Measurements from ENCODE around the gene ADAMTS10.
"Not testable (repeated sequence)": the region's sequence is repeated elsewhere in the genome, so short reads cannot be mapped to it uniquely, and the experiment has no call there.

The ADAMTS10 gene

DNA sequence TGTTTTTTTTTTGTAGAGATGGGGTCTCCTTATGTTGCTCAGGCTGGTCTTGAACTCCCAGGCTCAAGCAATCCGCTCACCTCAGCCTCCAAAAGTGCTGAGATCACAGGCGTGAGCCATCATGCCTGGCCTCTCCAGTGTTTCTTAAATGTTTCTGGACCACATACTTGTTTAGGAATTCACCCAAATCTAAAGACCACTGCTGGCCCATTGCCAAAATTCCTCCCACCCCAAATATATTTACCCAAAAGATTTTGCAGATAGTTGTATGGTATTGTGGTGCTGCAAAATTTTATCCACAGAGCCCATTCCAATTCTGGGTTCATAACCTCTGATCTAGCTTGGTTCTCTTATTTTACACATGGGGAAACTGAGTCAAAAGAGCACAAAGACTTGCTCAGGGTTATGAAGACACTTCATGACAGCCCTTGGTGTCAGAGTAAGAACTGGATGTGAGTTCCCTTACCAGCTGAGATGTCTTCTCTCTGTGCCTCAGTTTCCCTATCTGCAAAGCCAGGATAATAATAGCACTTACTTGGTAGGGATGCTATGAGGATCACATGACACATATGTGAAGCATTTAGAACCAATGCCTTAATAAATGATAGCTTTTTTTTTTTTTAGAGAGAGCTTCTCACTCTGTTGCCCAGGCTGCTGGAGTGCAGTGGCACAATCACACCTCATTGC lies 30.8 kb upstream of the ADAMTS10 start:
- Histone ChIP-seq H3K9ac (ENCODE audit: low read length in 2 of 2) (no peak overlapping the region), H3K27me3 (ENCODE audit: control insufficient read depth in 1 of 2, insufficient read depth in 2 of 2, low read length in 2 of 2) (peaks cover 2 to 12% of the 10 kb centered on the region in 2 donors), H3K9me3 (ENCODE audit: control insufficient read depth in 2 of 2, low read length in 2 of 2) (peaks cover 4 to 9% of the 10 kb centered on the region in 2 donors), H3K36me3 (ENCODE audit: control insufficient read depth in 2 of 2, insufficient read depth in 2 of 2, low read length in 2 of 2) (no peaks in the 10 kb centered on the region), H3K27ac (ENCODE audit: low read length) (no peak overlapping the region), H3K4me3 (ENCODE audit: low read length in 2 of 2) (no peak overlapping the region), H3K4me1 (ENCODE audit: control insufficient read depth, insufficient read depth, low read length) (peaks cover 5% of the 10 kb centered on the region)

- Histone ChIP-seq H3K27ac (ENCODE audit: low read length) (no peak overlapping the region), H3K36me3 (ENCODE audit: control insufficient read depth in 2 of 2, insufficient read depth in 2 of 2, low read length in 2 of 2) (no peaks in the 10 kb centered on the region), H3K4me3 (ENCODE audit: low read length in 2 of 2) (no peak overlapping the region), H3K9ac (ENCODE audit: low read length in 2 of 2) (no peak overlapping the region), H3K27me3 (ENCODE audit: control insufficient read depth in 1 of 2, insufficient read depth in 2 of 2, low read length in 2 of 2) (peaks cover 0 to 12% of the 10 kb centered on the region in 2 donors), H3K4me1 (ENCODE audit: control insufficient read depth, insufficient read depth, low read length) (peaks cover 5% of the 10 kb centered on the region), H3K9me3 (ENCODE audit: control insufficient read depth in 2 of 2, low read length in 2 of 2) (peaks cover 4 to 9% of the 10 kb centered on the region in 2 donors)
Observed at GRCh38 chr19:8640402-8641004, 30.0 kb upstream of the ADAMTS10 start.

- no peak overlapping the region for H3K27ac ChIP-seq (ENCODE audit: low read length)
- H3K9ac ChIP-seq (ENCODE audit: low read length in 2 of 2), result no peak overlapping the region
- peaks cover 0 to 9% of the 10 kb centered on the region in 2 donors for H3K27me3 ChIP-seq (ENCODE audit: control insufficient read depth in 1 of 2, insufficient read depth in 2 of 2, low read length in 2 of 2)
- peaks cover 4 to 9% of the 10 kb centered on the region in 2 donors for H3K9me3 ChIP-seq (ENCODE audit: control insufficient read depth in 2 of 2, low read length in 2 of 2)
- peaks cover 5% of the 10 kb centered on the region for H3K4me1 ChIP-seq (ENCODE audit: control insufficient read depth, insufficient read depth, low read length)
- no peak overlapping the region for H3K4me3 ChIP-seq (ENCODE audit: low read length in 2 of 2)
- no peaks in the 10 kb centered on the region for H3K36me3 ChIP-seq (ENCODE audit: control insufficient read depth in 2 of 2, insufficient read depth in 2 of 2, low read length in 2 of 2)
Observed at GRCh38 chr19:8639821-8640401, 29.4 kb upstream of the ADAMTS10 start.

- no peaks in the 10 kb centered on the region for H3K36me3 ChIP-seq (ENCODE audit: control insufficient read depth in 2 of 2, insufficient read depth in 2 of 2, low read length in 2 of 2)
- H3K27me3 ChIP-seq (ENCODE audit: control insufficient read depth in 1 of 2, insufficient read depth in 2 of 2, low read length in 2 of 2), result peaks cover 0 to 9% of the 10 kb centered on the region in 2 donors
- H3K4me1 ChIP-seq (ENCODE audit: control insufficient read depth, insufficient read depth, low read length), result peaks cover 5% of the 10 kb centered on the region
- no peak overlapping the region for H3K9ac ChIP-seq (ENCODE audit: low read length in 2 of 2)
- H3K27ac ChIP-seq (ENCODE audit: low read length), result no peak overlapping the region
- H3K4me3 ChIP-seq (ENCODE audit: low read length in 2 of 2), result no peak overlapping the region
- peaks cover 4 to 9% of the 10 kb centered on the region in 2 donors for H3K9me3 ChIP-seq (ENCODE audit: control insufficient read depth in 2 of 2, low read length in 2 of 2)
Observed at GRCh38 chr19:8638078-8638619, 27.6 kb upstream of the ADAMTS10 start.

- not testable (repeated sequence) for H3K4me3 ChIP-seq (ENCODE audit: low read length in 2 of 2); H3K9ac ChIP-seq (ENCODE audit: low read length in 2 of 2); H3K9me3 ChIP-seq (ENCODE audit: control insufficient read depth in 2 of 2, low read length in 2 of 2); H3K4me1 ChIP-seq (ENCODE audit: control insufficient read depth, insufficient read depth, low read length); H3K27ac ChIP-seq (ENCODE audit: low read length); H3K36me3 ChIP-seq (ENCODE audit: control insufficient read depth in 2 of 2, insufficient read depth in 2 of 2, low read length in 2 of 2); H3K27me3 ChIP-seq (ENCODE audit: control insufficient read depth in 1 of 2, insufficient read depth in 2 of 2, low read length in 2 of 2)
Observed at GRCh38 chr19:8637070-8637469, 26.6 kb upstream of the ADAMTS10 start.

GRCh38 chr19:8635422-8635821 lies 24.9 kb upstream of the ADAMTS10 start:
- Histone ChIP-seq H3K27ac (ENCODE audit: low read length) (no peak overlapping the region), H3K4me3 (ENCODE audit: low read length in 2 of 2) (no peak overlapping the region), H3K27me3 (ENCODE audit: control insufficient read depth in 1 of 2, insufficient read depth in 2 of 2, low read length in 2 of 2) (peaks cover 0 to 6% of the 10 kb centered on the region in 2 donors), H3K4me1 (ENCODE audit: control insufficient read depth, insufficient read depth, low read length) (peaks cover 5% of the 10 kb centered on the region), H3K36me3 (ENCODE audit: control insufficient read depth in 2 of 2, insufficient read depth in 2 of 2, low read length in 2 of 2) (no peaks in the 10 kb centered on the region), H3K9me3 (ENCODE audit: control insufficient read depth in 2 of 2, low read length in 2 of 2) (peaks cover 0 to 3% of the 10 kb centered on the region in 2 donors), H3K9ac (ENCODE audit: low read length in 2 of 2) (no peak overlapping the region)

GRCh38 chr19:8631425-8631819 lies 20.9 kb upstream of the ADAMTS10 start:
- Histone ChIP-seq H3K27ac (ENCODE audit: low read length) (no peak overlapping the region), H3K9ac (ENCODE audit: low read length in 2 of 2) (no peak overlapping the region), H3K4me3 (ENCODE audit: low read length in 2 of 2) (no peak overlapping the region)

DNA sequence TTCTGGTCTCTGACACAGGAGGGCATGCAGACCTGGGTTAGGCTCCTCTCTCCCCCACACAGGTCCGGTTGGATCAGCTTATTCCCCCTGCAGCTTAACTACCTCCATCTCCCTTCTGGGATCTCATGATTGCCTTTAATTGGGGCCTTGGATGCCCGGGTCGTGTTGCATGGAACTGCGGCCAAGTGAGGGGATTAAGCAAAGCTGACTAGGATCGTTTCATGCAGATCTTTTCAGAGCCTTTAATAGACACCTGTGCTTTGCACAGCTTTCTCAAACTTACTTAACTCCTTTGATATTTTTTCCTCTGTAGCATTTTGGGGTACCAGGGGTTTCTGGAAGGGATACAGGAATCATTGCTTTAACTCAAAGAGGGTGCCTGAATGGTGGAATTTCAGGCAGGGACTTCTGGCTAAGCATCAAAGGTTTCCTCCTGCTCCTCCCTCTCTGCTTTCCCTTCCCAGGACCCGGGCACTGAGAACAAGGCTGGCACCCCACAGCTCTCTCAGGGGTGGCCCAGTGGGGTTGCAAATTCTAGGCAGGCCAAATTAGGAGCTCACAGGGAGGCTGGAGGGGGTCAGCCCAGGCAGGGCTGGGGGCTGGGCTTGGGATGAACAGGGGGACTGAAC lies 20.4 kb upstream of the ADAMTS10 start:
- Histone ChIP-seq H3K27ac (ENCODE audit: low read length) (no peak overlapping the region), H3K36me3 (ENCODE audit: control insufficient read depth in 2 of 2, insufficient read depth in 2 of 2, low read length in 2 of 2) (no peaks in the 10 kb centered on the region), H3K27me3 (ENCODE audit: control insufficient read depth in 1 of 2, insufficient read depth in 2 of 2, low read length in 2 of 2) (no peaks in the 10 kb centered on the region), H3K4me1 (ENCODE audit: control insufficient read depth, insufficient read depth, low read length) (no peaks in the 10 kb centered on the region), H3K9ac (ENCODE audit: low read length in 2 of 2) (no peak overlapping the region), H3K4me3 (ENCODE audit: low read length in 2 of 2) (no peak overlapping the region), H3K9me3 (ENCODE audit: control insufficient read depth in 2 of 2, low read length in 2 of 2) (peaks cover 0 to 14% of the 10 kb centered on the region in 2 donors)

More at GRCh38 chr19:8631425-8631819, 20.9 kb upstream of the ADAMTS10 start:
- Histone ChIP-seq H3K27me3 (ENCODE audit: control insufficient read depth in 1 of 2, insufficient read depth in 2 of 2, low read length in 2 of 2) (no peaks in the 10 kb centered on the region), H3K4me1 (ENCODE audit: control insufficient read depth, insufficient read depth, low read length) (no peaks in the 10 kb centered on the region), H3K9me3 (ENCODE audit: control insufficient read depth in 2 of 2, low read length in 2 of 2) (peaks cover 0 to 14% of the 10 kb centered on the region in 2 donors), H3K36me3 (ENCODE audit: control insufficient read depth in 2 of 2, insufficient read depth in 2 of 2, low read length in 2 of 2) (no peaks in the 10 kb centered on the region)

- H3K9me3 ChIP-seq (ENCODE audit: control insufficient read depth in 2 of 2, low read length in 2 of 2), result peaks cover 0 to 14% of the 10 kb centered on the region in 2 donors
- no peak within 1 kb of the TSS for H3K9ac ChIP-seq (ENCODE audit: low read length in 2 of 2)
- H3K27ac ChIP-seq (ENCODE audit: low read length), result no peak within 1 kb of the TSS
- no peak within 1 kb of the TSS for H3K4me3 ChIP-seq (ENCODE audit: low read length in 2 of 2)
- no peaks in the 10 kb centered on the region for H3K27me3 ChIP-seq (ENCODE audit: control insufficient read depth in 1 of 2, insufficient read depth in 2 of 2, low read length in 2 of 2)
- no peaks in the 10 kb centered on the region for H3K4me1 ChIP-seq (ENCODE audit: control insufficient read depth, insufficient read depth, low read length)
- H3K36me3 ChIP-seq (ENCODE audit: control insufficient read depth in 2 of 2, insufficient read depth in 2 of 2, low read length in 2 of 2), result no peaks in the 10 kb centered on the region
Observed at GRCh38 chr19:8629996-8630683, 19.6 kb upstream of the ADAMTS10 start, which contains the start of gene NFILZ. NFILZ (plus strand) TSS chr19:8630633; CDS start chr19:8676766, 46,133 bp downstream.

DNA sequence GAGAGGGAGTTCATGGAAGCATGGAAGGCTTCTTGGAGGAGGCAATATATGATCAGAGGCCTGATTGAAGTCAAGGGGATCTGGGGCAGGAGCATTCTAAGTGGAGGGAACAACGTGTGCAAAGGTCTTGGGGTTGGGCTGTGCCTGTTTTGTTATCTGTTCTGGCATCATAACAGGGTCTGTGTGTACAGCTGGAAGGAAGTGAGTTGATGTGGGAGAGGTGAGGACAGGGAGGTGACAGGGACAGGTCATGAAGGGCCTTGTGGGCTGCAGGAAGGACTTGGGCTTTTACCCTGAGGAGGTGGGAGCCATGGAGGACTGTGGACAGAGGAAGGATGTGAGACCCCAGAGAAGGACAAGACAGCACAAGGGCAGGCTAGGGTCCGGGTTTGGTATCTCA lies 18.7 kb upstream of the ADAMTS10 start:
- Histone ChIP-seq H3K4me1 (ENCODE audit: control insufficient read depth, insufficient read depth, low read length) (no peaks in the 10 kb centered on the region), H3K9me3 (ENCODE audit: control insufficient read depth in 2 of 2, low read length in 2 of 2) (peaks cover 0 to 14% of the 10 kb centered on the region in 2 donors), H3K9ac (ENCODE audit: low read length in 2 of 2) (no peak overlapping the region), H3K27ac (ENCODE audit: low read length) (no peak overlapping the region), H3K27me3 (ENCODE audit: control insufficient read depth in 1 of 2, insufficient read depth in 2 of 2, low read length in 2 of 2) (no peaks in the 10 kb centered on the region), H3K4me3 (ENCODE audit: low read length in 2 of 2) (no peak overlapping the region), H3K36me3 (ENCODE audit: control insufficient read depth in 2 of 2, insufficient read depth in 2 of 2, low read length in 2 of 2) (no peaks in the 10 kb centered on the region)
